Neural cell (in vitro differentiated cells): Measurements from ENCODE around the gene ZG16B.

Source experiments
- CTCF ChIP-seq: fragments of 450-650 bp; IDR thresholded peaks from 2 replicates; pipeline ENCODE4 v1.5.1; 2014; ENCODE audit warnings: antibody characterized with exemption, mild to moderate bottlenecking, moderate library complexity; ENCODE audit not compliant: poor library complexity, severe bottlenecking
- EZH2 ChIP-seq: fragments of 200-600, 300-800 bp; shearing (Covaris generic), sonication (generic); IDR thresholded peaks from 2 replicates; pipeline ENCODE4 v1.6.1; 2014; ENCODE audit warnings: antibody characterized with exemption, low read length, borderline replicate concordance, mild to moderate bottlenecking; ENCODE audit not compliant: insufficient read depth, poor library complexity, severe bottlenecking
- RAD21 ChIP-seq: fragments of 450-650 bp; conservative IDR thresholded peaks from 2 replicates; pipeline ENCODE4 v1.6.1; 2014; ENCODE audit warnings: antibody characterized with exemption, mild to moderate bottlenecking, moderate library complexity
- REST ChIP-seq: IDR thresholded peaks from 2 replicates; pipeline ENCODE4 v1.6.1; 2012; ENCODE audit warnings: borderline replicate concordance

GRCh38 chr16:2841606-2842339 lies 11.7 kb downstream of the ZG16B start:
- no peak for TF ChIP-seq CTCF
- TF ChIP-seq EZH2 = no peak
- no peak for TF ChIP-seq RAD21
- no peak for TF ChIP-seq REST
